ENCODE measurements around the gene RBPJL.

RBPJL gene

DNA sequence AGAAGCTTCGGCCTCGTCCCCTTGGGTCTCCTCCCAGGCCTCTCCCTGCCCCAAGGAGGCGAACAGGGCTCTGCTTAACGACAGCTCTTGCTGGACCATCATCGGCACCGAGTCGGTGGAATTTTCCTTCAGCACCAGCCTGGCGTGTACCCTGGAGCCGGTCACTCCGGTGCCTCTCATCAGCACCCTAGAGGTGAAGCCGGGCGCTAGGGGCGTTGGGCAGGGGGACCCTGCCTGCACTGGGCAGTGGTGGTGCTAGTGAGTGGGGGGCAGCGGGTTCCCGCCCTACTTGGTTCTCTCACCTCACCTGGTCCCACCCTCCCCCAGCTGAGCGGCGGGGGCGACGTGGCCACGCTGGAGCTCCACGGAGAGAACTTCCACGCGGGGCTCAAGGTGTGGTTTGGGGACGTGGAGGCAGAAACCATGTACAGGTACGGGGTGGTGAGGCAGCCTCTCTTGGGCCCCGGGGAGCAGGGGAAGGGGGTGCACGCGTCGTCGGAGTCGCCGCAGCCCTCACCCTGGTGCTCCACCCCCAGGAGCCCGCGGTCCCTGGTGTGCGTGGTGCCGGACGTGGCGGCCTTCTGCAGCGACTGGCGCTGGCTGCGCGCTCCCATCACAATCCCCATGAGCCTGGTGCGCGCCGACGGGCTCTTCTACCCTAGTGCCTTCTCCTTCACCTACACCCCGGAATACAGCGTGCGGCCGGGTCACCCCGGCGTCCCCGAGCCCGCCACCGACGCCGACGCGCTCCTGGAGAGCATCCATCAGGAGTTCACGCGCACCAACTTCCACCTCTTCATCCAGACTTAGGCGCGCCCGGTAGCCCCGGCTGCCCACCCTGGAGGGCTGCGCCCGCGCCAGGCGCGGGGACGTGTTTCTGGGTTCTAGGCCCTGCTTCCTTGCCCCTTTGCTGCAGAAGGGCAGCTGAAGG lies 9.8 kb downstream of the RBPJL start:
- H3K79me2 ChIP-seq (ENCODE audit: low read length): no peaks in the 10 kb centered on the region
- no peak for DNase-seq
- no peaks in the 10 kb centered on the region for H3K9me3 ChIP-seq (replicated peaks; ENCODE audit: insufficient read depth, low read length)
- H2AFZ ChIP-seq (ENCODE audit: low read length): no peak overlapping the region
- TF ChIP-seq EZH2phosphoT487 (IDR thresholded peaks at IDR 0.05; ENCODE audit: low read length) (no peak), EZH2 (optimal IDR thresholded peaks at IDR 0.05; ENCODE audit: low read depth, low read length) (no peak)
- TF ChIP-seq, protein P1, sequence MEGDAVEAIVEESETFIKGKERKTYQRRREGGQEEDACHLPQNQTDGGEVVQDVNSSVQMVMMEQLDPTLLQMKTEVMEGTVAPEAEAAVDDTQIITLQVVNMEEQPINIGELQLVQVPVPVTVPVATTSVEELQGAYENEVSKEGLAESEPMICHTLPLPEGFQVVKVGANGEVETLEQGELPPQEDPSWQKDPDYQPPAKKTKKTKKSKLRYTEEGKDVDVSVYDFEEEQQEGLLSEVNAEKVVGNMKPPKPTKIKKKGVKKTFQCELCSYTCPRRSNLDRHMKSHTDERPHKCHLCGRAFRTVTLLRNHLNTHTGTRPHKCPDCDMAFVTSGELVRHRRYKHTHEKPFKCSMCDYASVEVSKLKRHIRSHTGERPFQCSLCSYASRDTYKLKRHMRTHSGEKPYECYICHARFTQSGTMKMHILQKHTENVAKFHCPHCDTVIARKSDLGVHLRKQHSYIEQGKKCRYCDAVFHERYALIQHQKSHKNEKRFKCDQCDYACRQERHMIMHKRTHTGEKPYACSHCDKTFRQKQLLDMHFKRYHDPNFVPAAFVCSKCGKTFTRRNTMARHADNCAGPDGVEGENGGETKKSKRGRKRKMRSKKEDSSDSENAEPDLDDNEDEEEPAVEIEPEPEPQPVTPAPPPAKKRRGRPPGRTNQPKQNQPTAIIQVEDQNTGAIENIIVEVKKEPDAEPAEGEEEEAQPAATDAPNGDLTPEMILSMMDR (IDR thresholded peaks at IDR 0.05; ENCODE audit: low read length): no peak
- H3K9me2 ChIP-seq (replicated peaks; ENCODE audit: insufficient read depth, low read length): no peaks in the 10 kb centered on the region
- no peak overlapping the region for H3K4me2 ChIP-seq (ENCODE audit: low read depth, low read length)
- H3K9ac ChIP-seq (ENCODE audit: low read length): no peak overlapping the region
- no peak overlapping the region for H3K27ac ChIP-seq (ENCODE audit: low read length)
- H4K20me1 ChIP-seq (ENCODE audit: insufficient read depth, low read length): no peaks in the 10 kb centered on the region
- H3K4me1 ChIP-seq (ENCODE audit: low read length): peaks cover 9% of the 10 kb centered on the region
- no peaks in the 10 kb centered on the region for H3K36me3 ChIP-seq (replicated peaks; ENCODE audit: insufficient read depth, low read length)
- no peak overlapping the region for H3K4me3 ChIP-seq (ENCODE audit: low read length)
- H3F3A ChIP-seq (ENCODE audit: insufficient read depth, low read length): peaks cover 5% of the 10 kb centered on the region; the same call in 1 of the 2 replicates
- H3K27me3 ChIP-seq (replicated peaks; ENCODE audit: insufficient read depth, low read length): no peaks in the 10 kb centered on the region; the same call in 1 of the 2 replicates

DNA sequence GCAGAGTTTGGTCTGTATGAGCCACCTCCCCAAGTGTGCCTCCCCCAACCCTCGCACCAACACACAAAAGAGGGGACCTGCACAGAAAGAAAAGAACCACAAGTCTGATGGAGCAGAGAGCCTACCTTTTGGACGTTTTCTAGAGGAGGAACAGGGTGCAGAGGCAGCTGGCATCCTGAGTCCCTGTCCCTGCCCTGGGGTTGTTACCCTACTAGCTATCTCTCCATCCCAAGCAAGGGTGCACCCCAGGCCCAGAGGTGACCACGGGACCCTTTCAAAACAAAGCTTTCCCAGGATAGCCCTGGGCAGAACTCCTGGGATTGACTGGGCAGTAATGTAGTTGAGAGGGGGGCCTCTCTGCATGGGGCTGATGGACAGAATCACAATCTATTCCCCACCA lies 11.2 kb downstream of the RBPJL start:
- TF ChIP-seq EZH2phosphoT487 (IDR thresholded peaks at IDR 0.05; ENCODE audit: low read length): no peak
- TF ChIP-seq, protein P1 (IDR thresholded peaks at IDR 0.05; ENCODE audit: low read length): no peak
- no peak for TF ChIP-seq EZH2 (optimal IDR thresholded peaks at IDR 0.05; ENCODE audit: low read depth, low read length)
- Histone ChIP-seq H3F3A (ENCODE audit: insufficient read depth, low read length) (peaks cover 5% of the 10 kb centered on the region; the same call in 1 of the 2 replicates), H3K79me2 (ENCODE audit: low read length) (no peaks in the 10 kb centered on the region), H3K4me2 (ENCODE audit: low read depth, low read length) (no peak overlapping the region), H3K36me3 (replicated peaks; ENCODE audit: insufficient read depth, low read length) (no peaks in the 10 kb centered on the region), H4K20me1 (ENCODE audit: insufficient read depth, low read length) (no peaks in the 10 kb centered on the region), H3K9ac (ENCODE audit: low read length) (no peak overlapping the region), H3K27me3 (replicated peaks; ENCODE audit: insufficient read depth, low read length) (no peaks in the 10 kb centered on the region; the same call in 1 of the 2 replicates), H3K9me2 (replicated peaks; ENCODE audit: insufficient read depth, low read length) (no peaks in the 10 kb centered on the region), H2AFZ (ENCODE audit: low read length) (no peak overlapping the region), H3K9me3 (replicated peaks; ENCODE audit: insufficient read depth, low read length) (no peaks in the 10 kb centered on the region), H3K4me3 (ENCODE audit: low read length) (no peak overlapping the region), H3K4me1 (ENCODE audit: low read length) (peaks cover 9% of the 10 kb centered on the region), H3K27ac (ENCODE audit: low read length) (no peak overlapping the region)
- DNase-seq: no peak

DNA sequence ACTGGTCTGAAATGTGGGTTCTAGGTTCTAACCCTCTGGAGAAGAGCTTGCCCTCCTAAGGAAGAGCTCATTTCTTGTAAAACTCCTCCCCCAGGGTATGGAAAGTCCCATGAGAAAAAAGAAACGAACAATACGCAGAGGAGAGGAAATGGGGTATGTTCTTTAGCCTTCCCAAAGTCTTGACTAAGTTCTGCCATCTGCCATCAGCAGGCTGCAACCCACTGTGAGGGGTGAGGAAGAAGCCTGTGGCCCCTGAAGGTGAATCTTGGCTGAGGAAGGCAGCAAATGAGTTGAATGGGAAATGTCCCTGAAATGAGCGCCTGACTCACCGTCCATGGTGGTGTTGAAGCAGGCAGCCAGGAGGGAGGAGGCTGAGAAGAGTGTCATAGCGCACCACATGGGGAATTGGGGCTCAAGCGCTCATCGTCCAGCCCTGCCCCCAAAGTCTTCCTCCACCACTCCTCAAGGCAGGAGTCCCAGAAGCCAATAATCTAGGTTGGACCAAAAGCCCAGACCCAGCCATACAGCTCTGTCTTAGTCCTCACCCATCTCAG lies 11.8 kb downstream of the RBPJL start:
- Histone ChIP-seq H3K36me3 (replicated peaks; ENCODE audit: insufficient read depth, low read length) (no peaks in the 10 kb centered on the region), H3K27ac (ENCODE audit: low read length) (no peak overlapping the region), H2AFZ (ENCODE audit: low read length) (no peak overlapping the region), H4K20me1 (ENCODE audit: insufficient read depth, low read length) (no peaks in the 10 kb centered on the region), H3K27me3 (replicated peaks; ENCODE audit: insufficient read depth, low read length) (no peaks in the 10 kb centered on the region; the same call in 1 of the 2 replicates), H3K4me2 (ENCODE audit: low read depth, low read length) (no peak overlapping the region), H3K9me2 (replicated peaks; ENCODE audit: insufficient read depth, low read length) (no peaks in the 10 kb centered on the region), H3K9ac (ENCODE audit: low read length) (no peak overlapping the region), H3K9me3 (replicated peaks; ENCODE audit: insufficient read depth, low read length) (no peaks in the 10 kb centered on the region), H3K79me2 (ENCODE audit: low read length) (no peaks in the 10 kb centered on the region), H3K4me3 (ENCODE audit: low read length) (no peak overlapping the region), H3F3A (ENCODE audit: insufficient read depth, low read length) (peaks cover 5% of the 10 kb centered on the region; the same call in 1 of the 2 replicates), H3K4me1 (ENCODE audit: low read length) (peaks cover 9% of the 10 kb centered on the region)
- TF ChIP-seq EZH2phosphoT487 (IDR thresholded peaks at IDR 0.05; ENCODE audit: low read length): no peak
- no peak for TF ChIP-seq EZH2 (optimal IDR thresholded peaks at IDR 0.05; ENCODE audit: low read depth, low read length)
- TF ChIP-seq, protein P1 (IDR thresholded peaks at IDR 0.05; ENCODE audit: low read length): no peak
- DNase-seq: no peak

Data from MM.1S (cell line).